Right cardiac atrium (tissue), 5 donors: ENCODE data around the gene PRSS1. TPM values are rescaled to one million over a fixed set of nuclear protein-coding genes. Genes with fewer than 3 reads are reported as not detected.
"Not testable (repeated sequence)": the region's sequence is repeated elsewhere in the genome, so short reads cannot be mapped to it uniquely, and the experiment has no call there.

Experiments used
- ATAC-seq, 2 donors: fragments of 200-7000 bp; cut with Tn5 transposase; one replicate each; pipeline versions ENCODE4 v1.8.0 to v1.9.1; 2020; ENCODE audit warnings: moderate library complexity in 2 of 2, mild to moderate bottlenecking in 1 of 2
- DNase-seq, 3 donors: peaks; one replicate each; pipeline ENCODE4 v3.0.0-alpha.2; 2020
- H3K27ac ChIP-seq: one replicate; pipeline ENCODE4 v1.5.1; 2013; ENCODE audit warnings: mild to moderate bottlenecking, low read length, control low read depth, moderate library complexity
- H3K27me3 ChIP-seq: one replicate; pipeline ENCODE4 v1.6.1; 2013; ENCODE audit not compliant: control insufficient read depth, insufficient read depth
- H3K4me1 ChIP-seq: one replicate; pipeline ENCODE4 v1.6.1; 2013; ENCODE audit warnings: low read length; ENCODE audit not compliant: control insufficient read depth, insufficient read depth
- H3K4me3 ChIP-seq: one replicate; pipeline ENCODE4 v1.5.1; 2013; ENCODE audit warnings: low read length, control low read depth
- H3K9me3 ChIP-seq: one replicate; pipeline ENCODE4 v1.6.1; 2013; ENCODE audit warnings: low read length; ENCODE audit not compliant: control insufficient read depth
- WGBS: extraction: QIAGEN DNeasy Blood & Tissue Kit; methylation state at CpG from one replicate; pipeline ENCODE4 v1.1.7; 2013; 5-methylcytosine and 5-hydroxymethylcytosine counted together
- intact Hi-C, 4 donors: fragments of 100-400 bp; cut with DNase I; formaldehyde crosslinking; loops; one replicate each; pipeline versions ENCODE4 v1.11.0 to v1.14.0; 2022 to 2023
- polyA plus RNA-seq: library from polyadenylated mRNA; stranded (reverse); fragments of 200-250 nt; gene quantifications from one replicate; pipeline ENCODE4 v1.2.3, GENCODE V29; 2013
- total RNA-seq, 4 donors: library from RNA; stranded (reverse); fragmentation: NEBNext Ultra II Directional; extraction: Animal tissue kit (Norgen Biotek cat#: 25700); gene quantifications; one replicate each; pipeline ENCODE4 v1.2.1, GENCODE V29; 2021
- donor health status: healthy with polysubstance abuse.
- donor health status: DM: no; HTN: yes; CAD: no.
- donor health status: DM: no; HTN: no; CAD: no.
- donor health status: DM: no; HTN: yes; CAD: no; lungs with severe emphysema.
- donor health status: DM: yes; HTN: yes; CAD: no.

Gene PRSS1
- total and polyA plus RNA-seq, 5 donors, result 0.27 to 0.61 TPM; not detected in 3

DNA sequence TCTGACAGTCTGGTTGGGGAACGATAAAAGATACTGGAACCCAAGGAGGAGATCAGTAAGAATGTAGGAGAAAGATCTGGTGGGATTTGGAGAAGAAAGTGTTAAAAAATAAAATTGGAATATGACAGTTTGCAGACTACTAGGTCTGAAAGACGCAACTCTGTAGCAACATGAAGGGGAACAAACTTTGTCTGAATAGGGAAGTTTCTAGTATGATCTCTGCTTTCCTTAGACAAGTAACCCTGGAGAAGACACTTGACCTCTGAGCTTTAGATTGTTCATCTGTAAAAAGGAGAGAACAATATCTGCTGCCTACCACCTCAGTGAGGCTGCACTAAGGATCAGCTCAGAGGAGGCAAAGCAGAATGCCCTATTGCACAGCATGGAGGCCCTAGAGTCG, 3.0 kb upstream of the PRSS1 start:
- DNase-seq, result no peak
- WGBS, result 80% methylated on average over 3 of the region's 3 CpGs
- Histone ChIP-seq H3K27ac (no peak overlapping the region), H3K4me3 (no peak overlapping the region), H3K27me3 (no peaks in the 10 kb centered on the region), H3K9me3 (no peaks in the 10 kb centered on the region), H3K4me1 (peaks cover 3% of the 10 kb centered on the region)
- no peak for ATAC-seq
- intact Hi-C loops, result no loop called here

DNA sequence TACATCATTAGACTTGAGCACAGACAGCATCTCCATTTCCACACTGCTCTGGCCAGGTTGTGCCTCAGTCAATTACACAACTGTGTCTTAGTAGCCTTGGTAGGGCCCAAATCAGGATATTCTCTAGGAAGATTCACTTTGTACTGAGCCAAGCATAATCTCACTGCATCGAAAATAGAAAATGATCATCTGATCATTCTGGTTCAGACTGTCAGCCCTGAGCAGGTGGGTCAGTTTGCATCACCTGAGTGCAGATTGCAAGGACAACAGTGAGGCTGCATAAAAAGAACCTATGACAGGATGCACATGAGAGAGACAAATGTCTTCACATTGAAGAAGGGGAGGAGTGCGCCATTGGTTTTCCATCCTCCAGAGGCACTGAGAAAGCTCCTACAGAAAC, 862 bp upstream of the PRSS1 start:
- ATAC-seq, H3K27me3 ChIP-seq, H3K9me3 ChIP-seq, H3K4me1 ChIP-seq, DNase-seq, intact Hi-C loops, H3K27ac ChIP-seq, H3K4me3 ChIP-seq: not testable (repeated sequence)
- 88% methylated on average over 2 of the region's 2 CpGs for WGBS

DNA sequence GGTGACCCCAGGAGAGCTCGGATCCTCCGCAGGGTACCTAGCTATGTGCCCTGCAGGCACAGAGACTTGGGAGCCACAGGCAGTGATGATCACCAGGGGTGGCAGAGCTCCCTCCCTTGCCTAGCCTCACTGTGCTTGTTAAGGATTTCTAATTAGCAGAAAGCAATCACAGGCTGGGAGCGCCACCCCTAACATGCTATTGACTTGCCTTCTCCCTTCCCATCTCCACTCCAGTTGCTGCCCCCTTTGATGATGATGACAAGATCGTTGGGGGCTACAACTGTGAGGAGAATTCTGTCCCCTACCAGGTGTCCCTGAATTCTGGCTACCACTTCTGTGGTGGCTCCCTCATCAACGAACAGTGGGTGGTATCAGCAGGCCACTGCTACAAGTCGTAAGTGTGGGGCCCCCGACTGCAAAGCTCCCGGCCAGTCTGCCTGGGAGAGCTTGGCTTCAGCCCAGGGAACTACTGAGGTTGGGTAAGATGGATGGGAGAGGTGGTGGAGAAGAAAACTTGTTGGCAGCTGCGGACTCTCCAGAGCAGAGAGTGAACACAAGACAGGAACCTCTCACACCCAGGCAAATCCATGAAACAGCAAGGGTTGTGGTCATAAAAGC, 1.2 kb downstream of the PRSS1 start:
- ATAC-seq (no peak), DNase-seq (no peak)
- Histone ChIP-seq H3K4me1 (no peaks in the 10 kb centered on the region), H3K4me3 (no peak overlapping the region), H3K27me3 (no peaks in the 10 kb centered on the region), H3K27ac (no peak overlapping the region), H3K9me3 (no peaks in the 10 kb centered on the region)
- intact Hi-C loops, result no loop called here
- 71% methylated on average over 9 of the region's 9 CpGs for WGBS

- intact Hi-C loops, DNase-seq, H3K9me3 ChIP-seq, H3K4me1 ChIP-seq, H3K27ac ChIP-seq, ATAC-seq, H3K4me3 ChIP-seq, H3K27me3 ChIP-seq: not testable (repeated sequence)
- 89% methylated on average over 14 of the region's 14 CpGs for WGBS
These were observed 2.4 kb downstream of the PRSS1 start for GRCh38 chr7:142751526-142752175.

- ATAC-seq (no peak), DNase-seq (no peak)
- Histone ChIP-seq H3K4me1 (no peaks in the 10 kb centered on the region), H3K4me3 (no peak overlapping the region), H3K27me3 (no peaks in the 10 kb centered on the region), H3K27ac (no peak overlapping the region), H3K9me3 (no peaks in the 10 kb centered on the region)
- 57% methylated on average over 3 of the region's 3 CpGs for WGBS
- intact Hi-C loops, result no loop called here
These were observed 3.3 kb downstream of the PRSS1 start for GRCh38 chr7:142752376-142753225.

GRCh38 chr7:142753366-142753765, 4.1 kb downstream of the PRSS1 start:
- no peaks in the 10 kb centered on the region for H3K27me3 ChIP-seq
- DNase-seq, result no peak
- H3K27ac ChIP-seq, result no peak overlapping the region
- no peak for ATAC-seq
- H3K9me3 ChIP-seq, result no peaks in the 10 kb centered on the region
- WGBS, result 75% methylated on average over 8 of the region's 8 CpGs
- H3K4me1 ChIP-seq, result no peaks in the 10 kb centered on the region
- no peak overlapping the region for H3K4me3 ChIP-seq
- intact Hi-C loops, result no loop called here

GRCh38 chr7:142753925-142754491, 4.7 kb downstream of the PRSS1 start:
- H3K27ac ChIP-seq, H3K9me3 ChIP-seq, H3K4me3 ChIP-seq, DNase-seq, H3K4me1 ChIP-seq, intact Hi-C loops, H3K27me3 ChIP-seq, ATAC-seq: not testable (repeated sequence)
- WGBS, result 60% methylated on average over 5 of the region's 5 CpGs

DNA sequence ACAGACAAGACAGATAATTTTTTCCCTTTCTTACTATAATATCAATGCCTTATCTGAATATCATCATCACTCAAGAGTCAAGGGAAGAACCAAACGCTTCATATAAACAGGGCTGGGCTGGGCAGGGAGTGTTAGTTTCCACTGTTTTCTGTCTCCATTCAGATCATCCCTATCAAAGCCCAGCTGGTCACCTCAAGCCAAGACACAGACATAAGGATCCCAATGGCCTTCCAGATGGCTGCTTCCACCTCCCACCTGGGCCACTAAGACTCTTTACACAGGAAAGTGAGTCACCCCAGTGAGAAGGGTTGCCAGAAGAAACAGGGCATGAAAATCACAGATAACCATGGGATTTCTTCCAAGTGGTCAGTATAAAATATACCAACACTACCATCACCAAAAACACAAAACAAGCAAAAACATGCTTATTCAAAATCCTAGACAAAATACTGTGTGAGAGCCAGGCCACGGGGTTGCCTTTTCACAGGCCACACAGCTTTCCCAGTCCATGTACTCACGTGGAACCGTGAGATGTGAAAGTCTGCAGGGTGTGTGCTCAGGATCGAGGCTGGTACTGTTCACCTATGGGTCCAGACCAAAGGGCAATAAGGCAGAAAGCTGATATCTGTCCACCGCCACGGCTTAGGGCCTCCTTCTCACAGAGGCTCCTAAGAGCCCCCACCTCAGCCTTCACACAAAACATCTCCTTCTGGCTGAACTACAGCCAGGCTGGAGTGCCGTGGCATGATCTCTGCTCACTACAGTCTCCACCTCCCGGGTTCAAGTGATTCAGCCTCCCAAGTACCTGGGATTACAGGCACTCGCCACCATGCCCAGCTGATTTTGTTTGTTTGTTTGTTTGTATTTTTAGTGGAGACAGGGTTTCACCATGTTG, 5.7 kb downstream of the PRSS1 start:
- H3K9me3 ChIP-seq, result no peaks in the 10 kb centered on the region
- no peak overlapping the region for H3K4me3 ChIP-seq
- 82% methylated on average over 10 of the region's 10 CpGs for WGBS
- no peaks in the 10 kb centered on the region for H3K4me1 ChIP-seq
- ATAC-seq (peak in 1 of 2 donors; percentile 26), DNase-seq (no peak)
- intact Hi-C loops, result no loop called here
- H3K27me3 ChIP-seq, result no peaks in the 10 kb centered on the region
- no peak overlapping the region for H3K27ac ChIP-seq

DNA sequence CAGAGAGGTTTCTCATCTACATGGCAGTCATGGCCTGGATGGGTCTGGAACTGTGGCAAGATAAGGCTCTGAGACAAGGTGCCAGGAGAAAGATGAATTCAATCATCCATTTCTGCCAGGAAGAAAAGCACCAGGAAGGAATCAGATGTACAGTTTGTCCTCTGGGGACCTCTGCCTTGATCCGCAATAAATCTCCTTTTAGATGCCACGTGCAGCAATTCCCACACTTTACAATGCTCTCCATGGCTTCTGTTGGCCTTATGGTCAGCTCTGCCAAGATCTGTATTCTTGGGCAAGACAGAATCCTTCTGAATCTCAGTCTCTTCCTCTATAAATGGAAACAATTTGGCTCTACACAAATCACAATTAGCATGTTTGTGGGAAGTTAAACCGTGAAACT, 9.0 kb downstream of the PRSS1 start:
- intact Hi-C loops, H3K27ac ChIP-seq, H3K9me3 ChIP-seq, ATAC-seq, DNase-seq, H3K4me3 ChIP-seq, H3K4me1 ChIP-seq, H3K27me3 ChIP-seq: not testable (repeated sequence)
- 75% methylated on average over 3 of the region's 3 CpGs for WGBS

DNA sequence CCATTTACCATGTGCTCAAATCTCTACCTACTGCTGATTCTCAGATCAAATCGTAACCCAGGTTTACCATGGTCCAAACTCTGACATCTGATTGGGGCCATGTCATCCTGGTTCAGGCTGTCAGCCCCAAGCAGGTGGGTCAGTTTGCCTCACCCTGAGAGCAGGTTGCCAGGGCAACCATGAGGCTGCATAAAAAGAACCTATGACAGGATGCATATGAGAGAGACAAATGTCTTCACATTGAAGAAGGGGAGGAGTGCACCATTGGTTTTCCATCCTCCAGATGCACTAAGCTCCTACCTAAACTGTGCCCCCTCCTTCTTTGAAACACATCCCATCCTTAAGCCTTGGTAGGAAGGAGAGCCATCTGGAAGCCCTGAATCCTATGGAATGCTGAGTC, 10.2 kb downstream of the PRSS1 start:
- H3K4me3 ChIP-seq, result no peak overlapping the region
- intact Hi-C loops, result no loop called here
- DNase-seq, result no peak
- H3K27me3 ChIP-seq, result no peaks in the 10 kb centered on the region
- ATAC-seq, result no peak
- no peak overlapping the region for H3K27ac ChIP-seq
- 90% methylated on average over 1 of the region's 1 CpG for WGBS
- H3K9me3 ChIP-seq, result no peaks in the 10 kb centered on the region
- H3K4me1 ChIP-seq, result no peaks in the 10 kb centered on the region
